LHCN-M2 (cell line): ENCODE measurements around the gene RBAK. TPM values are rescaled to one million over a fixed set of nuclear protein-coding genes. Genes with fewer than 3 reads are reported as not detected.
"Not testable (repeated sequence)": the region's sequence is repeated elsewhere in the genome, so short reads cannot be mapped to it uniquely, and the experiment has no call there.

ENCODE experiments used
- DNase-seq: peaks from one replicate; pipeline ENCODE4 v3.0.0-alpha.2; 2012; ENCODE audit warnings: low read depth
- total RNA-seq: library from RNA; depleted of rRNA; stranded (reverse); fragments of >200 nt; gene quantifications from 2 replicates; pipeline ENCODE4 v1.2.3, GENCODE V29; 2014

RBAK gene
- total RNA-seq, 1 experiment from 2014 or later = 10.6 TPM

DNA sequence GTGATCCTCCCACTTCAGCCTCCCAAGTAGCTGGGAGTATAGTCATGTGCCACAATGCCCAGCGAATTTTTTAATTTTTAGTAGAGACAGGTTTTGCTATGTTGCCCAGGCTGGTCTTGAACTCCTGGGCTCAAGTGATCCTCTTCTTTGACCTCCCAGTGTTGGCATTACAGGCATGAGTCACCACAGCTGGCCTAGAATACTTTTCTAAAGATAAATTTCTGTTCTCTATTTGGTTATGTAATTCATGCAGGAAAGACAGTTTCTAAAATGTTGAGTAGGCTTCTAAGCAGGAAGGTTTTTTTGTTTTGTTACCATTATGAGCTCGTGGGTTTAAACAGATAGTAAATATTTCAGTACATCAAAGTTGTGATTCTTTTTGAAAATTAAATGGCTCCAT, 5.0 kb downstream of the RBAK start:
- no peak for DNase-seq

DNA sequence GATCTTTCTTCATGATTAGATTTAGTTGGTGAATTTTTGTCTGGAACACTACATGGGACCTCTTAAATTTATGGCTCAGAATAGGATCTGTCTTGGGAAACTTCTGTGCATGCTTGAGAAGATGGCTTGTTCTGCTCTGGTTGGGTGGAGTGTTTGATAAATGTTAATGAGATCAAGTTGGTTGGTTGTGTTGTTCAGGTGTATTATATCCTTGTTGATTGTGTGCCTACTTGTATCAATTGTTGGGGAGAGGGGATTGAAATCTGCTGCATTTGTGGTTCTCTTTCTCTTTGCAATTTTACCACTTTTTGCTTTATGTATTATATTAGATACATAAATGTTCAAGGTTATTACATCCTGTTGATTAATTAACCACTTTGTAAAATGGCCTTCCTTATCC, 6.1 kb downstream of the RBAK start:
- DNase-seq = not testable (repeated sequence)

DNA sequence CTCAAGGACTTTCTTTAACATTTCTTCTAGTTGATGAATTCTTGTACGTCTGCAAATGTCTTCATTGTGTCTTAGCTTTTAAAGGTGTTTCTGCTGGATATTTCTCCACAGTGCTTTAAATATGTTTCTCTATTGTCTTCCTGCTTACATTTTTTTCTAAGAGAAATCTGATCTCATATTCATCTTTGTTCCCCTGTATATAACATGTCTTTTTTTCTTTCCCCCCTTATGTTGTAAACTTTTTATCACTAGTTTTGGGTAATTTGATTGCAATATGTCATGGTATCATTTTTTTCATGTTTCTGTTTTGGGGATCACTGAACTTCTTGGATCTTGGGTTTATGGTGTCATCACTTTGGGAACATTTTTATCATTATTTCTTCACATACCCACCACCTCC, 7.5 kb downstream of the RBAK start:
- no peak for DNase-seq

DNA sequence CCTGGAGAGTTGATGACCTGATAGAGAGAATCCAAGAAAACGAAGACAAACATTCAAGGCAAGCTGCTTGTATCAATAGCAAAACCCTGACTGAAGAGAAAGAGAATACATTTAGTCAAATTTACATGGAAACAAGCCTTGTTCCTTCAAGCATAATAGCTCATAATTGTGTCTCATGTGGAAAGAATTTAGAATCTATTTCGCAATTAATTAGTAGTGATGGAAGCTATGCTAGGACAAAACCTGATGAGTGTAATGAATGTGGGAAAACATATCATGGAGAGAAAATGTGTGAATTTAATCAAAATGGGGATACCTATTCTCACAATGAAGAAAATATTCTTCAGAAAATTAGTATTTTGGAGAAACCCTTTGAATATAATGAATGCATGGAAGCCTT, 18.0 kb downstream of the RBAK start:
- DNase-seq = no peak

DNA sequence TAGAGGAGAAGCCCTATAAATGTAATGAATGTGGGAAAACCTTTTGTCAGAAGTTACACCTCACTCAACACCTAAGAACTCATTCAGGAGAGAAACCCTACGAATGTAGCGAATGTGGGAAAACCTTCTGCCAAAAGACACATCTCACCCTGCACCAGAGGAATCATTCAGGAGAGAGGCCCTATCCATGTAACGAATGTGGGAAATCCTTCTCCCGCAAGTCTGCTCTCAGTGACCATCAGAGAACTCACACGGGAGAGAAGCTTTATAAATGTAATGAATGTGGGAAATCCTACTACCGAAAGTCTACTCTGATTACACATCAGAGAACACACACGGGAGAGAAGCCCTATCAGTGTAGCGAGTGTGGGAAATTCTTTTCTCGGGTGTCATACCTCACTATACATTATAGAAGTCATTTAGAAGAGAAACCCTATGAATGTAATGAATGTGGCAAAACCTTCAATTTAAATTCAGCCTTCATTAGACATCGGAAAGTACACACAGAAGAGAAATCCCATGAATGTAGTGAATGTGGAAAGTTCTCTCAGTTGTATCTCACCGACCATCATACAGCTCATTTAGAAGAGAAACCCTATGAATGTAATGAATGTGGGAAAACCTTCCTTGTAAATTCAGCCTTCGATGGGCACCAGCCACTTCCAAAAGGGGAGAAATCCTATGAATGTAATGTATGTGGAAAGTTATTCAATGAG, 18.9 kb downstream of the RBAK start:
- peak; percentile 33 for DNase-seq

DNA sequence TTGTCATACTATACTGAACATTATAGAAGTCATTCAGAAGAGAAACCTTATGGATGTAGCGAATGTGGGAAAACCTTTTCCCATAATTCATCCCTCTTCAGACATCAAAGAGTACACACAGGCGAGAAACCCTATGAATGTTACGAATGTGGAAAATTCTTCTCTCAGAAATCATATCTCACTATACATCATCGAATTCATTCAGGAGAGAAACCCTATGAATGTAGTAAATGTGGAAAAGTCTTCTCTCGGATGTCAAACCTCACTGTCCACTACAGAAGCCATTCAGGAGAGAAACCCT, 19.4 kb downstream of the RBAK start:
- no peak for DNase-seq

DNA sequence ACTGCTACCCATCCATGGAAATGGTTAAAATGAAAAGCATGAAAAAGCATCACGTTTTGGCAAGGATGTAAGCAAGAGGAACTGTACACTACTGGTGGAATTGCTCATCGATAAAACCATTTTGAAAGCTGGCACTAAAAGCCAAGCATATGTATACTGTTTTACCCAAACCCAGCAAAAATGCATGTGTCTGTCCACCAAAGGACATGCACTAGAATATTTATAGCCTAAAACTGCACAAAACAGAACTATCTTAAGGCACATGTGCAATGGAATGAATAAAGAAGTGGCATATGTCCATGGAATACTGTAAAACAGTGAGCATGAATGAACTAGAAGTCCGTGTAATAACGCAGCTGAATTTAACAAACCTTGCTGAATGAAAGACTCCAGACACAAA, 22.9 kb downstream of the RBAK start:
- no peak for DNase-seq

DNA sequence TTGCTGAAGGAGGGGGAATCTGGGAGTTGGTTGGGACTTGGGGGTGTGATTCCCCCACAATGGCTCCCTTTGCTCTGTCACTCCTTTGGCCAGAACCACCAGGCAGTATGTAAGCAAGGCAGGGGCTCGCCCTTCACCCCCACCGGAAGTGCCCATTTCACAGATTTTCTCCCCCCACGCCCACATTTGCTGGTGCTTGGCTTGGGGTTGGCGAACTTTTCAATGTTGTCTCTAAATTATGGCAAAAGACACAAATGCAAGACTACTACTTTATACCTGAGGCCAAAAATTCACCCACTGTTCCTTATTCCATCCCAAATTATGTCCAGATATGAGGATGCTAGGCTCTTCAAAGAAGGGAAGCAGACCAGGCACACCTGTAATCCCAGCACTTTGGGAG, 24.5 kb downstream of the RBAK start:
- no peak for DNase-seq

DNA sequence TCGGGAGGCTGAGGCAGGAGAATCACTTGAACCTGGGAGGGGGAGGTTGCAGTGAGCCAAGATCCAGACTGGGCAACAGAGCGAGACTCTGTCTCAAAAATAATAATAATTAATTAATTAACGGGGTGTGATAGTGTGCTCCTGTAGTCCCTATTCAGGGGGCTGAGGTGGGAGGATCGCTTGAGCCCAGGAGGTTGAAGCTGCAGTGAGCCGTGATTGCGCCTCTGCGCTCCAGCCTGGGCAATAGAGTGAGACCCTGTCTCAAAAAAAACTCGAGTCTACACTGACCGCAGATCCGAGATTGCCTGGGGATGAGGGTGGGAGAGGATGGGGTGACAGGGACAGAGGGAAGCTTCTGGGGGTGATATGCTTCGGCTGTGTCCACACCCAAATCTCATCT, 29.5 kb downstream of the RBAK start:
- not testable (repeated sequence) for DNase-seq

DNA sequence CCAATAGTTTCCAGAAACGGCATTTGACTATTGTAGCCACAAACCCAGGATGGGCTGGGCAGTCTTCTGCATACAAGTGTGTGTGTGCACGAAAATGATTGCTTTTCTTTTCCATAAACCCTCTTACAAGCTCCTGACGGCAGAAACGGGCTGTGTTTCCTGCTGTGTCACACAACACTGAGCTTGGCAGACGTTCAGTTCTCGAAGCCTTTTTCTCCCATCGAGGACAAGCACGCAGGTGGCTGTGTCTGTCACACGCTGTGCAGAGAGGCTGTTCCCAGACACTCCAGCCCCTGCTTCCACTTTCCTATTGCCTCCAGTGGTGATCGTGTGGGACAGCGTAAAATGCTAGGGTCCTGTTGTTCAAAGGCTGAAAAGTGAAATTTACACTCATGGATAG, 32.1 kb downstream of the RBAK start:
- DNase-seq = peak; percentile 60

DNA sequence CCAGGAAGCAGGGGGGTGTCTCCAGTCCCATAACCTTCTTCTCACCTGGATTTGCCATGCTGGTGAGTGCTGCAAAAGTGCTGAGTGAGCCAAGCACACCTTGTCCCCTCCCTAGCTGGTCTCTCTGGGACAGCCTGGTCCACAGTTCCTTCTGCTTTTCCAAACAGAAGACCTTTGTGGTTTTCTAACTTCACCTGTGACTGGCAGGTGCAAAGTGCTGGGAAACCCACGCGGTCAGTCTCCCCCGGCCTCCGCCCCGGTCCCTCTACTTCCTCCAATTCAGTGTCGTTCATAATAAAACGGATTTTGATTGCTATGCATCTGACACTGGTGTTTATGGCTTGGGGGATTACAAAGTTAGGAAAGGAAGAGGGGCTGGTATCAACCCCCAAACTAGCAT, 37.1 kb downstream of the RBAK start:
- DNase-seq = no peak

DNA sequence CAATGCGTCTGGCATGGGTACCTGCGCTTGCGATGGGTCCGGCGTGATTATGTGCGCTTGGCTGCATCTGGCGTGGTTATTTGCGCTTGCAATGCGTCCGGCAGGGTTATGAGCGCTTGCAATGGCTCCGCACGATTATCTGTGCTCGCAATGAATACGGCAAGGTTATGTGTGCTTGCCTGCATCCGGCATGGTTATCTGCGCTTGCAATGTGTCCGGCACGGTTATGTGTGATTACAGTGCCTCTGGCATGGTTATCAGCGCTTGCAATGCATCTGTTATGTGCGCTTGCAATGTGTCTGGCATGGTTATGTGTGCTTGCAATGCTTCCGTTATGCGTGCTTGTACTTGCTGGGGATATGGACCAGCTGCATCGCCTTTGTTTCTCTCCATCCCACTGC, 37.7 kb downstream of the RBAK start:
- DNase-seq = no peak

DNA sequence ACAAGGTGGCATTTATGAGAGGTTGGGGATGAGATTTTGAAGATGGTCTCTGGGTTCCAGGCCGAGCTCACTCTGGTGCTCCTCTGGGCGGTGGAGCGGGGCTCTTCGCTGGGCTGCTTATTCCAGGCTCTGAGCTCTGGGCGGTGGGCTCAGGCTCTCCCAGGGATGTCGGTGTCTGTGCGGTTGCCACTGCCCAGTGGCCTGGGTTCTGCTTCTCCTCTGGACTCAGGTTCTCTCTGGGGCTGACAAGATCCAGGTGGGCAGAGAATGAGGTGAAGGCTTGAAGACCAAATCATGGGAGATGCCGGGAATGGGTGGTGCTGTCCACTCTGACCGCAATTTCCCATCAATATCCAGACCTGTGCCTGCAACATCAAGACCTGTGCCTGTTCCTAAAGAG, 40.6 kb downstream of the RBAK start:
- DNase-seq = no peak

DNA sequence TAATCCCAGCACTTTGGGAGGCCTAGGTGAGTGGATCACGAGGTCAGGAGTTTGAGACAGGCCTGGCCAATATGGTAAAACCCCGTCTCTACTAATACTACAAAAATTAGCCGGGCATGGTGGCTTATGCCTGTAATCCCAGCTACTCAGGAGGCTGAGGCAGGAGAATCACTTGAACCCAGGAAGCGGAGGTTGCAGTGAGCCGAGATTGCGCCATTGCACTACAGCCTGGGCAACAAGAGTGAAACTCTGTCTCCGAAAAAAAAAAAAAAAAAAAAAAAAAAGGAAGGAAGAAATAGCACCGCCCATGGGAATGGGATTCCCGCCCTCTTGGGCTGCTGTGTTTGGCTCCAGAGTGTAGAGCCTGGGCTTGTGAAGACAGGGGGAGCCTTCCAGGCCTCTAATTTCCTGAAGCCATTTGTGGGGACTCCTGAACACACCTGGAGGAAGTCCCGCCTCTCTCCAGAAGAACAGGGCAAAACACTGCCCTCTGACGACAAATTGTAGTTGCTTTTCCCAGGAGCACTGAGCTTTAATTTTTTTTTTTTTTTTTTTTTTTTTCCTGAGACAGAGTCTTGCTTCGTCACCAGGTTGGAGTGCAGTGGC, 42.7 kb downstream of the RBAK start:
- not testable (repeated sequence) for DNase-seq

DNA sequence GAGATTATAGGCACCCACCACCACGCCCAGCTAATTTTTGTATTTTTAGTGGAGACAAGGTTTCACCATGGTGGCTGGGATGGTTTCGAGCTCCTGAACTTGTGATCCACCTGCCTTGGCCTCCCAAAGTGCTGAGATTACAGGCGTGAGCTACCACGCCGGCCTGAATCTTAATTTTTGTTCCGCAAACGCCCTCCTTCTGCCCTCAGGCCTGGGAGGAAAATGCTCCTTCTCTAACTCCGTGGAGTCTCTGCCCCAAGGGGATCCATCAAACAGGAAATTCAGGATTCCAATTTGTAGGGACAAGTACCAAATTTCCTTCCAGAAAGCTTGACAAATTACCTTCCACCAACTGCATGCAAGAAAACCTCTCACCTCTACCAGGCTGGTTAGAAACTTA, 43.2 kb downstream of the RBAK start:
- DNase-seq = no peak

DNA sequence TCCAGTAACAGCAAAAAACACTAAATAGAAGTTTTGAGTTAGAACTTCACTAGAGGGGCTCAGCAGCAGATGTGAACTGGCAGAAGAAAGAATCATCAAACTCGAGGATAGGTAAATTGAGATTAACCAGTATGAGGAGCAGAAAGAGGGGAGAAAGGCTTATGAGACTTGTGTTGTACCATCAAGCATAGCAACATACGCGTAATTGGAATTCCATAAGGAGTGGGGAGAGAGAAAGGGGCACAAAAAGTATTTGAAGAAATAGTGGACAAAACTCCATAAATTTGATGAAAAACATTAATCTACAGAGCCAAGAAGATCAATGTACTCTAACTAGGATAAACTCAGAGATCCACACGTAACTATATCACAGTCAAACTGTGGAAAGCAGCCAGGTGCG, 48.3 kb downstream of the RBAK start:
- DNase-seq = no peak

DNA sequence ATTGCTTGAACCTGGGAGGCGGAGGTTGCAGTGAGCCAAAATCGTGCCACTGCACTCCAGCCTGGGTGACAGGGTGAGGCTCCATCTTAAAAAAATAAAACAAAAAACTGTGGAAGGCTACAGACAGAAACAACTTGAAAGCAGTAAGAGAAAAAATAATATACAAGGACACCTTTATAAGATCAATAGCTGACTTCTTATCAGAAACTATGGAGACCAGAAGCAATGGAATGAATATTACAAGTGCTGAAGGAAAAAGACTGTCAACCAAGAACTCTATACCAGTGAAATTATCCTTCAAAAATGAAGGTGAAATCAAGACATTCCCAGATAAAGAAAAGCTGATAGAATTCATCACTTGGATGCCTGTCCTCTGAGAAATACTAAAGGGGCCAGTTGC, 49.0 kb downstream of the RBAK start:
- peak; percentile 20 for DNase-seq

DNA sequence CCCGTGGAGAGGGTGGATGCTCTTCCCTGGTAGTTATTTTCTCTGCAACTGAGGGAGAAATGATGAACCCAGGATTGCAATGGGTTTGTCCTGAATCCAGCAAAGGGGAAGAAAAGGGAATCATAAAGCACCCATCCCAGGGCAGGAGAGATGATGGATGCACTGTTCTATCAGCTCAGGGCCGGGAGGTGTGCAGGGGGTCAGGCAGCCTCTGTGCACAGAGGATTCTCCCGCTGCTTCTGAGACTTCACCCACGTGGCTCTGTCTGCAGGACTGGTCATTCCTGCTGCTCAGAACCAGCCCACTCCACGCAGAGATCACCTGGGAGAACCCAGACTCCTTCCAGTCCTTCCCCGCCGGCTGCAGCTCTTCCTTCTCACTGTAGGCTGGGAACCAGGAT, 70.7 kb downstream of the RBAK start:
- no peak for DNase-seq

DNA sequence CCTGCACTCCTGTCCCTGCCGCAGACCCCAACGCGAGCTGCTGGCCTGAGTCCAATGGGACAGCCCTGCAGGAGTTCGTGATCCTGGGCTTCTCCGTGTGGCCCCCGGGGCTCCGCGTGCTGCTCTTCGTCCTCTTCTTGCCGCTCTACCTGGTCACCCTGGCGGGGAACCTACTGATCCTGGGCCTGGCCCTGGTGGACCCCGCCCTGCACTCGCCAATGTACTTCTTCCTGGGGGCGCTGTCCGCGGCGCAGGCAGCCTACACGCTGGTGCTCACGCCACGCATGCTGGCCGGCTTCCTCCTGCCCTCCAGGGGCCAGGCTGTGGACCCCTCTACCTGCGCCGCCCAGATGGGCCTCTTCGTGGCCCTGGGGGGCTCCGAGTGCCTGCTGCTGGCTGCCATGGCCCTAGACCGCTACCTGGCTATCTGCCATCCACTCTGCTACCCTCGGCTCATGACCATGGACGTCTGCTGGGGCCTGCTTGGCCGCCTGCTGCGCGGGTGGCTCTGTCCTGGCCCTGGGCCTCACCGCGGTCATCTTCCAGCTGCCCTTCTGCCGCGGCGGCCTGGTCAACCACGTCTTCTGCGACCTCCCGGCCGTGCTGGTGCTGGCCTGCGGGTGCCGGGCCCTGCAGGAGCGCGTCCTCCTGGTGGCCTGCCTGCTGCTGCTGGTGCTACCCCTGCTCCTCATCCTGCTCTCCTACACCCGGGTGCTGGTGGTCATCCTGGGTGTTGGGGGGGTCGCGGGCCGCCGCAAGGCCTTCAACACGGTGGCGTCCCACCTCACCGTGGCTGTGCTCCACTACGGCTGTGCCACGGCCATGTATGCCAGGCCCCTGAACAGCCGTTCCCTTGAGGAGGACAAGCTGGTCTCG, 71.7 kb downstream of the RBAK start:
- DNase-seq = no peak
